ENCODE measurements around the gene GNS. TPM values are rescaled to one million over a fixed set of nuclear protein-coding genes. Genes with fewer than 3 reads are reported as not detected.

Gene GNS
- total and polyA plus RNA-seq, 2 of the 13 experiments (the other 11 are each of a cell fraction or from before 2014, with no cell fraction given), result 49.8 to 51.0 TPM

DNA sequence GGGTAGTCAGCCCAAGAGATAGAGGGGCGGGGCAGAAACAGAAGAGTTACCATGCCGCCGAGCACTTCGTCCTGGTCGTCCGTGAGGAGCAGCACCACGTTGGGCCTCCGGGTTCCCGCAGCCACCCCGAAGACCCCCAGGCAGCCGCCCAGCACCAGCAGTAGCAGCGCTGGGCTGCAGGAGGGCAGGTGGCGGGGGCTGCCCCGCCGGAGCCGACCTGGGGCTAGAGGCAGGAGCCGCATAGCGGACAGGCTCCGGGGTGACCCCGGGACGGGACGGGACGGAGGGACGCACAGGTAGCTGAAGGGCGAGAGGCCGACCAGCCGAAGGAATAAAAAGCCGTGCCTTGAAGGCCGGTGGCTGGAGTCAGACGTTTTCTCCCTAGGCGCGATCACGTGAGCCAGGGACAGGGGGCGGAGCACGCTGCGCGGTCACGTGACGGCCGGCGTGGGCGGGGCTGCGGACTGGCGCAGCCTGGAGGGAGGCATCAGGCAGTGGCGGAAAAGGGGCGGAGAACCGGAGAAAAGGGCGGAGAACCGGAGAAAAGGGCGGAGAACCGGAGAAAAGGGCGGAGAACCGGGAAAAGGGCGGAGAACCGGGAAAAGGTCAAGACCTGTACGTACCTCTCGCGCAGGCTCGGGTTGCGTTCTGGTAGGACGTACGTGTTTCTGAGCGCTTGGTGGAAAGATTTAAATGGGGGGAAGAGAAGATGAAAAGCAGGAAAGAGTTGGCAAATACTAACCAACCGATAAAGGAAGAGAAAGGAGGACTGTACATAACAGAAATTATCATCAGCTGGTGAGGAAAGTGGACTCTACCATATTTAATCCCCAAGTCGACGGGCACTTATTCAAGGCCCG, at the start of gene GNS (continued):
- TF ChIP-seq ARID2 (CRISPR knock-in tag; IDR thresholded peaks at IDR 0.05; ENCODE audit: borderline replicate concordance), result peak; percentile 80; the same call in 1 of the 2 replicates
- TF ChIP-seq TEAD2 (CRISPR knock-in tag; IDR thresholded peaks at IDR 0.05), result 0 out of 2 replicates have a peak, but pooled peaks have one; percentile 17
- peak; percentile 61; the same call in 1 of the 2 replicates for TF ChIP-seq MAZ (IDR thresholded peaks at IDR 0.05; ENCODE audit: borderline replicate concordance, low read depth, low read length)
- peak; percentile 78 for TF ChIP-seq MAZ (CRISPR knock-in tag; IDR thresholded peaks at IDR 0.05; ENCODE audit: low read depth)
- TF ChIP-seq ZNF879 (CRISPR knock-in tag; IDR thresholded peaks at IDR 0.05), result no peak
- no peak for TF ChIP-seq ZBTB42 (CRISPR knock-in tag; IDR thresholded peaks at IDR 0.05)
- TF ChIP-seq ZNF3 (CRISPR knock-in tag; IDR thresholded peaks at IDR 0.05), result no peak
- TF ChIP-seq PHF5A (CRISPR knock-in tag; IDR thresholded peaks at IDR 0.05; ENCODE audit: low read depth, unreplicated experiment), result no peak
- TF ChIP-seq NFE2 (CRISPR knock-in tag; IDR thresholded peaks at IDR 0.05), result no peak
- no peak for TF ChIP-seq HDAC6 (IDR thresholded peaks at IDR 0.05; ENCODE audit: low read depth, low read length)
- TF ChIP-seq, protein P1, sequence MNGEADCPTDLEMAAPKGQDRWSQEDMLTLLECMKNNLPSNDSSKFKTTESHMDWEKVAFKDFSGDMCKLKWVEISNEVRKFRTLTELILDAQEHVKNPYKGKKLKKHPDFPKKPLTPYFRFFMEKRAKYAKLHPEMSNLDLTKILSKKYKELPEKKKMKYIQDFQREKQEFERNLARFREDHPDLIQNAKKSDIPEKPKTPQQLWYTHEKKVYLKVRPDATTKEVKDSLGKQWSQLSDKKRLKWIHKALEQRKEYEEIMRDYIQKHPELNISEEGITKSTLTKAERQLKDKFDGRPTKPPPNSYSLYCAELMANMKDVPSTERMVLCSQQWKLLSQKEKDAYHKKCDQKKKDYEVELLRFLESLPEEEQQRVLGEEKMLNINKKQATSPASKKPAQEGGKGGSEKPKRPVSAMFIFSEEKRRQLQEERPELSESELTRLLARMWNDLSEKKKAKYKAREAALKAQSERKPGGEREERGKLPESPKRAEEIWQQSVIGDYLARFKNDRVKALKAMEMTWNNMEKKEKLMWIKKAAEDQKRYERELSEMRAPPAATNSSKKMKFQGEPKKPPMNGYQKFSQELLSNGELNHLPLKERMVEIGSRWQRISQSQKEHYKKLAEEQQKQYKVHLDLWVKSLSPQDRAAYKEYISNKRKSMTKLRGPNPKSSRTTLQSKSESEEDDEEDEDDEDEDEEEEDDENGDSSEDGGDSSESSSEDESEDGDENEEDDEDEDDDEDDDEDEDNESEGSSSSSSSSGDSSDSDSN (CRISPR knock-in tag; IDR thresholded peaks at IDR 0.05), result peak; percentile 67; the same call in 1 of the 2 replicates
- TF ChIP-seq ZNF839 (CRISPR knock-in tag; IDR thresholded peaks at IDR 0.05; ENCODE audit: borderline replicate concordance), result no peak
- TF ChIP-seq ZNF263 (CRISPR knock-in tag; IDR thresholded peaks at IDR 0.05), result no peak; the same call in 1 of the 2 replicates
- TF ChIP-seq KDM5A (IDR thresholded peaks at IDR 0.05; ENCODE audit: borderline replicate concordance, low read length), result peak; percentile 92
- no peak for TF ChIP-seq TCF7L2 (IDR thresholded peaks at IDR 0.05; ENCODE audit: low read depth, low read length)
- TF ChIP-seq ZNF468 (CRISPR knock-in tag; IDR thresholded peaks at IDR 0.05), result no peak
- TF ChIP-seq, protein P2, sequence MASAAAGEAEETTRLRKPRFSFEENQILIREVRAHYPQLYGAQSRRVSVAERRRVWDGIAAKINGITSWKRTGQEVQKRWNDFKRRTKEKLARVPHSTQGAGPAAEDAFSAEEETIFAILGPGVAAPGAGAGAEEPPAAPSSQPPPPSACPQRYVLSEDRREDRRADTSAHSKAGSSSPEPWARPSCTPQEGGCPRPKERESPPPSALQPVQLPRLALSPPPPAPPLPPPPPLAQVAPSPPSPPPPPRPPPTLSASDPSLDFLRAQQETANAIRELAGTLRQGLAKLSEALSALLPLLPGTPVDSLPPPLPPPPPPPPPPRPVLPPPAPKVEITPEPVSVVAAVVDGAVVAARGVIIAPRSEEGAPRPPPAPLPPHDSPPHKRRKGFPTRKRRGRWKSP (CRISPR knock-in tag; IDR thresholded peaks at IDR 0.05), result no peak
- TF ChIP-seq, protein P3, sequence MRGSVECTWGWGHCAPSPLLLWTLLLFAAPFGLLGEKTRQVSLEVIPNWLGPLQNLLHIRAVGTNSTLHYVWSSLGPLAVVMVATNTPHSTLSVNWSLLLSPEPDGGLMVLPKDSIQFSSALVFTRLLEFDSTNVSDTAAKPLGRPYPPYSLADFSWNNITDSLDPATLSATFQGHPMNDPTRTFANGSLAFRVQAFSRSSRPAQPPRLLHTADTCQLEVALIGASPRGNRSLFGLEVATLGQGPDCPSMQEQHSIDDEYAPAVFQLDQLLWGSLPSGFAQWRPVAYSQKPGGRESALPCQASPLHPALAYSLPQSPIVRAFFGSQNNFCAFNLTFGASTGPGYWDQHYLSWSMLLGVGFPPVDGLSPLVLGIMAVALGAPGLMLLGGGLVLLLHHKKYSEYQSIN (CRISPR knock-in tag; IDR thresholded peaks at IDR 0.05; ENCODE audit: borderline replicate concordance), result no peak
- 0 out of 2 replicates have a peak, but pooled peaks have one; percentile 12 for TF ChIP-seq HMG20A (CRISPR knock-in tag; IDR thresholded peaks at IDR 0.05; ENCODE audit: borderline replicate concordance)
- TF ChIP-seq ZNF878 (CRISPR knock-in tag; IDR thresholded peaks at IDR 0.05), result peak; percentile 20; the same call in 1 of the 2 replicates
- no peak for TF ChIP-seq FLYWCH1 (CRISPR knock-in tag; IDR thresholded peaks at IDR 0.05)
- TF ChIP-seq, protein P4, sequence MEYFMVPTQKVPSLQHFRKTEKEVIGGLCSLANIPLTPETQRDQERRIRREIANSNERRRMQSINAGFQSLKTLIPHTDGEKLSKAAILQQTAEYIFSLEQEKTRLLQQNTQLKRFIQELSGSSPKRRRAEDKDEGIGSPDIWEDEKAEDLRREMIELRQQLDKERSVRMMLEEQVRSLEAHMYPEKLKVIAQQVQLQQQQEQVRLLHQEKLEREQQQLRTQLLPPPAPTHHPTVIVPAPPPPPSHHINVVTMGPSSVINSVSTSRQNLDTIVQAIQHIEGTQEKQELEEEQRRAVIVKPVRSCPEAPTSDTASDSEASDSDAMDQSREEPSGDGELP (IDR thresholded peaks at IDR 0.05; ENCODE audit: borderline replicate concordance, low read depth), result no peak
- no peak for TF ChIP-seq ZNF543 (CRISPR knock-in tag; IDR thresholded peaks at IDR 0.05)
- no peak for TF ChIP-seq ZFP90 (CRISPR knock-in tag; IDR thresholded peaks at IDR 0.05; ENCODE audit: borderline replicate concordance)

Data from HepG2 (cell line).